ENCODE measurements around the gene FAM185A.
"Not testable (repeated sequence)": the region's sequence is repeated elsewhere in the genome, so short reads cannot be mapped to it uniquely, and the experiment has no call there.

The FAM185A gene

GRCh38 chr7:102780926-102781325 lies 32.1 kb downstream of the FAM185A start:
- not testable (repeated sequence) for DNase-seq

- not testable (repeated sequence) for DNase-seq
Observed at GRCh38 chr7:102788770-102789169, 40.0 kb downstream of the FAM185A start.

- not testable (repeated sequence) for DNase-seq
Observed at GRCh38 chr7:102790364-102791100, 41.7 kb downstream of the FAM185A start.

GRCh38 chr7:102791367-102791766 lies 42.6 kb downstream of the FAM185A start:
- DNase-seq: not testable (repeated sequence)

- not testable (repeated sequence) for DNase-seq
Observed at GRCh38 chr7:102791831-102792230, 43.0 kb downstream of the FAM185A start.

- not testable (repeated sequence) for DNase-seq
Observed at GRCh38 chr7:102794567-102794966, 45.8 kb downstream of the FAM185A start.

GRCh38 chr7:102795987-102796595 lies 47.3 kb downstream of the FAM185A start:
- DNase-seq: not testable (repeated sequence)

GRCh38 chr7:102806613-102807012 lies 57.8 kb downstream of the FAM185A start:
- no peak for DNase-seq

GRCh38 chr7:102810916-102811315 lies 62.1 kb downstream of the FAM185A start:
- DNase-seq: no peak

GRCh38 chr7:102811942-102812678 lies 63.3 kb downstream of the FAM185A start:
- DNase-seq: no peak

- DNase-seq: no peak
Observed at GRCh38 chr7:102813191-102814024, 64.6 kb downstream of the FAM185A start.

GRCh38 chr7:102814025-102814471 lies 65.2 kb downstream of the FAM185A start:
- no peak for DNase-seq

GRCh38 chr7:102817616-102818573 lies 69.1 kb downstream of the FAM185A start:
- no peak for DNase-seq

- no peak for DNase-seq
Observed at GRCh38 chr7:102819151-102819550, 70.4 kb downstream of the FAM185A start.

GRCh38 chr7:102821994-102822747 lies 73.4 kb downstream of the FAM185A start:
- no peak for DNase-seq

GRCh38 chr7:102823390-102824119 lies 74.8 kb downstream of the FAM185A start:
- DNase-seq: no peak

- DNase-seq: no peak
Observed at GRCh38 chr7:102828286-102828685, 79.5 kb downstream of the FAM185A start.

- no peak for DNase-seq
Observed at GRCh38 chr7:102829075-102829474, 80.3 kb downstream of the FAM185A start.

- DNase-seq: no peak
Observed at GRCh38 chr7:102830197-102830596, 81.4 kb downstream of the FAM185A start.

- no peak for DNase-seq
Observed at GRCh38 chr7:102832674-102833073, 83.9 kb downstream of the FAM185A start.

Measured in GOT3 (cell line).